GM12801 (cell line): Measurements from ENCODE around the gene MIA3.

Source experiments
- TF ChIP-seq, protein P1 (sequence below): IDR thresholded peaks from one replicate; pipeline ENCODE4 v1.5.1; 2011; ENCODE audit warnings: control low read depth; ENCODE audit not compliant: insufficient read length; ENCODE audit errors: extremely low read depth

The MIA3 gene

GRCh38 chr1:222588135-222588534 is 29.8 kb upstream of the MIA3 start:
- TF ChIP-seq, protein P1, sequence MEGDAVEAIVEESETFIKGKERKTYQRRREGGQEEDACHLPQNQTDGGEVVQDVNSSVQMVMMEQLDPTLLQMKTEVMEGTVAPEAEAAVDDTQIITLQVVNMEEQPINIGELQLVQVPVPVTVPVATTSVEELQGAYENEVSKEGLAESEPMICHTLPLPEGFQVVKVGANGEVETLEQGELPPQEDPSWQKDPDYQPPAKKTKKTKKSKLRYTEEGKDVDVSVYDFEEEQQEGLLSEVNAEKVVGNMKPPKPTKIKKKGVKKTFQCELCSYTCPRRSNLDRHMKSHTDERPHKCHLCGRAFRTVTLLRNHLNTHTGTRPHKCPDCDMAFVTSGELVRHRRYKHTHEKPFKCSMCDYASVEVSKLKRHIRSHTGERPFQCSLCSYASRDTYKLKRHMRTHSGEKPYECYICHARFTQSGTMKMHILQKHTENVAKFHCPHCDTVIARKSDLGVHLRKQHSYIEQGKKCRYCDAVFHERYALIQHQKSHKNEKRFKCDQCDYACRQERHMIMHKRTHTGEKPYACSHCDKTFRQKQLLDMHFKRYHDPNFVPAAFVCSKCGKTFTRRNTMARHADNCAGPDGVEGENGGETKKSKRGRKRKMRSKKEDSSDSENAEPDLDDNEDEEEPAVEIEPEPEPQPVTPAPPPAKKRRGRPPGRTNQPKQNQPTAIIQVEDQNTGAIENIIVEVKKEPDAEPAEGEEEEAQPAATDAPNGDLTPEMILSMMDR: no peak

DNA sequence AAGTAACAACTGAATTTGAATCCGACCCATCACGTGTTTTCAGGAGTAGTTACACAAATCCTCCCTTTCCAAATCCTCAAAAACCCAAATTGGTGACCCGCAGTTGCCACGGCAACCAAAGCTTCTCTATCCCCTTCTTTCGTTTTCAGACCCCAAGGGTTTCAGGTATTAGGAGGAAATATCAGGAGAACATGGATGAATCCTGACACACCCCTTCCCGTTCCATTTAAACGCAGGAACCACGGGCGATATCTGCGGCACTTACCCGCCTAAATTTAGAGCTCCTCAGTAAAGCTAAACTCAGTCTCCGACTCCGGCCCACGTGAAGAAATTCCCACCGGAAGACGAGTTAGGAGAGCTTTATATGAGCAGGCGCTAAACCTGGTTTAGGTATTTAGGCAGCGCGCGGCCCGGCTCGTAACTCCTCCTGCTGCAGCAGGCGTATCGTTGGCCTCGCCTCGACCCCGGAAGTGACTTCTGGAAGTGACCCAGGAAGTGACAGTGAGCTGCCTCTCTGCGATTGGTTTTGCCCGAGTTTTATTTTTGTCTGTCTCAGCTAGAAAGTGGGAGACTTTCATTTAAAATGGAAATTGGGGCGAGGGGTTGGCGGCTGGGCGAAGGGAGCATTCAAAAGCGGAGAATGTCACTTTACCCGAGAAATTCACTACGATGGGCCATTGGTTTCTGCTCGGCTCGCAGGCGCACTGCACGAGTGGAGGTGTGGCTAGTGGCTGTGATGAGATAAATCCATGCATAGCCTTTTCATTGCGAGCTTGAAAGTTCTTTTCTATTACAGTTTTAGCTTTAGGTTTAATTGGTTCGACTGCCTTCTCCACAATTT is 28.2 kb upstream of the MIA3 start, which contains the start of gene TAF1A:
Gene TAF1A (minus strand): TSS at position 472 of the 841 bp plus-strand sequence.
- TF ChIP-seq, protein P1: no peak

GRCh38 chr1:222592171-222592570 is 25.7 kb upstream of the MIA3 start:
- TF ChIP-seq, protein P1: no peak

GRCh38 chr1:222594789-222595188 is 23.1 kb upstream of the MIA3 start:
- TF ChIP-seq, protein P1: no peak

- TF ChIP-seq, protein P1: no peak
Observed at GRCh38 chr1:222596696-222597095, 21.2 kb upstream of the MIA3 start.

DNA sequence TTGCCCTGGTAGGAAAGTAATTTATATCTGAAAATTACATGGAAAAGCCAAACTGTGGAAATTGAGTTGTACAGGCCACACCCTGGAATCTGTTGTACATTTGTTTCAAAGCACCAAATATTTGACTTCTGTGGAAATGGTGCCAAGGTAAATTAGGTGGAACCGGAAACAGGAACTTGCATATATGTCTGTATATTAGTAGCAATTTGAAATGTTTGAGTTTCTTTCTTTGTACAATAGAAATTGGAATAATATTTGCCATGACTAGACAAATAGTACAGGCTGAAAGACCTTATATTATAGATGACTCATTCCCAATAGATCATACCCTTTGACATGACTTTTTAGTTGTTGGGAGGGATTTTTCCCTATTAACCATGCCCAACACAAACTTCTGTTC is 17.6 kb upstream of the MIA3 start:
- TF ChIP-seq, protein P1: no peak

GRCh38 chr1:222601257-222601656 is 16.6 kb upstream of the MIA3 start:
- TF ChIP-seq, protein P1: no peak
